GM13977 (cell line): ENCODE results near the gene DBP.

Source experiments
- DNase-seq: peaks from one replicate; pipeline ENCODE4 v3.0.0; 2012; ENCODE audit warnings: low spot score
- CTCF ChIP-seq: IDR thresholded peaks from 2 replicates; pipeline ENCODE4 v1.5.1; 2012; ENCODE audit warnings: mild to moderate bottlenecking, control low read depth; ENCODE audit not compliant: insufficient read depth; ENCODE audit errors: extremely low read depth, missing control alignments
- in situ Hi-C: fragments of 300-500 bp; cut with MboI; formaldehyde crosslinking; loops from one replicate; pipeline ENCODE4 v1.12.0; 2022; ENCODE audit warnings: low sequenced_read_pairs, low pct_unique_long_range_greater_than_20kb, mixed read lengths, inconsistent platforms; ENCODE audit not compliant: unreplicated experiment

Gene DBP

GRCh38 chr19:48678201-48678600 is 41.0 kb upstream of the DBP start:
- DNase-seq: no peak
- in situ Hi-C loops: no loop called here

DNA sequence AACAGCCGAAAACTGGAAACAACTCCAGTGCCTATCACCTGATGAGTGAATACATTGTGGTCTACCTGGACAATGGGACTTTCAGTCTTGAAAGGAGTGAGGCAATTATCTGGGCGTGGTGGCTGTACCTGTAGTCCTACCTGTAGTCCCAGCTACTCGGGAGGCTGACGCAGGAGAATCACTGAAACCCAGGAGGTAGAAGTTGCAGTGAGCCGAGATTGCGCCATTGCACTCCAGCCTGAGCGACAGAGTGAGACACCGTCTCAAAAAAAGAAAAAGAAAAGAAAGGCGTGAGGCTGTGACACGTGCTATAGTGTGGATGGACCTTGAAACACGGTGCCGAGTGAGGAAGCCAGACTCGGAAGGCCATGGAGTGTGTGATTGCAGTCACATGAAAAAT is 39.7 kb upstream of the DBP start:
- no peak for TF ChIP-seq CTCF
- DNase-seq: no peak
- in situ Hi-C loops: no loop called here

More at GRCh38 chr19:48678201-48678600, 41.0 kb upstream of the DBP start:
- TF ChIP-seq CTCF: no peak

GRCh38 chr19:48676487-48676886 is 39.3 kb upstream of the DBP start:
- DNase-seq: no peak
- no peak for TF ChIP-seq CTCF
- in situ Hi-C loops: no loop called here

DNA sequence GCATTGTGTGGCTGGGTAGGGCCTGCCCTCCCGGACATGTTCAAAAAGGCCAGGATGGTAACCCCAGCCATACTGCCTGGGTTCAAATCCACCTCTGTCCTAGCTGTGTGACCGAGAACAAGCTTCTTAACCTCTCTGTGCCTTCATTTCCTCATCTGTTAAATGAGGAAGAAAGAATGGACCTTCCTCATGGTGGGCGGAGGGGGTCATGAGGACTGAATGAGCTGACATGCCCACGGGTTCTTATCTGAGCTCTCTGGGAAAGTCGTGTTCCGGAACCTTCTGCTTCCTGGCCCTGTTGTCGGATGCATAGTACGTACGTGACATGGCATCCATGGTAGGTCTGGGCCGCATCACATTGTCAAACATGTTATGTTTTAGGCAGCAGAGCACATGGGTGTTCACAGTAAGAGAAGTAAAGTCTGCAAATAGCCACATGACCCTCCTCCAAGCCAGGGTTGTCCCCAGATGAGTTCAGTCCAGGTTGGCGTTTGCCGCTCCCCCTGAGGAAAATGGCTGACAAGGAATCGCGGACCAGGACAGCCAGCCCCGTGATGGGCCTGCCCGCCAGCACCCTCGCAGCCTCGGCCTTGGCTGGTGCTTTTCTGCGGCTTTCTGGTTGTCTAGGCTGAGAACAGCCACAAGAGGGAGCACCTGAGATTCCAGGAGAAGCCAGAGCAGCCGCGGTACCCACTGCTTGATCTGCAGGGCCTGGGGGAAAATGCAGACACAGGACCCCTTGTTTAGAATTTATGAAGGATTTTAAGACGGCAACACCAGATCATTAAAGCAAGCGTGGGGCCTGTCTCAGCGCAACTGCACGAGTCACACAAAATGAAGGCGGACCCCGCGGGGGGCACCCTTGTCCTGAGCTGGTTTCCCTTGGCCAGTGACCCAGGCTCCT is 38.0 kb upstream of the DBP start:
- TF ChIP-seq CTCF: peak; percentile 89
- in situ Hi-C loops: no loop called here
- peak; percentile 96 for DNase-seq

GRCh38 chr19:48674216-48674809 is 37.1 kb upstream of the DBP start:
- in situ Hi-C loops: no loop called here
- DNase-seq: no peak

More at GRCh38 chr19:48674216-48674809, 37.1 kb upstream of the DBP start:
- no peak for TF ChIP-seq CTCF
